Dedifferentiated amniotic fluid mesenchymal stem cell (primary cell): ENCODE results near the gene CLCNKB.
"Not testable (repeated sequence)": the region's sequence is repeated elsewhere in the genome, so short reads cannot be mapped to it uniquely, and the experiment has no call there.

ENCODE experiments used
- DNase-seq: peaks from one replicate; pipeline ENCODE4 v3.0.0-alpha.2; 2016; ENCODE audit errors: extremely low spot score

The CLCNKB gene

DNA sequence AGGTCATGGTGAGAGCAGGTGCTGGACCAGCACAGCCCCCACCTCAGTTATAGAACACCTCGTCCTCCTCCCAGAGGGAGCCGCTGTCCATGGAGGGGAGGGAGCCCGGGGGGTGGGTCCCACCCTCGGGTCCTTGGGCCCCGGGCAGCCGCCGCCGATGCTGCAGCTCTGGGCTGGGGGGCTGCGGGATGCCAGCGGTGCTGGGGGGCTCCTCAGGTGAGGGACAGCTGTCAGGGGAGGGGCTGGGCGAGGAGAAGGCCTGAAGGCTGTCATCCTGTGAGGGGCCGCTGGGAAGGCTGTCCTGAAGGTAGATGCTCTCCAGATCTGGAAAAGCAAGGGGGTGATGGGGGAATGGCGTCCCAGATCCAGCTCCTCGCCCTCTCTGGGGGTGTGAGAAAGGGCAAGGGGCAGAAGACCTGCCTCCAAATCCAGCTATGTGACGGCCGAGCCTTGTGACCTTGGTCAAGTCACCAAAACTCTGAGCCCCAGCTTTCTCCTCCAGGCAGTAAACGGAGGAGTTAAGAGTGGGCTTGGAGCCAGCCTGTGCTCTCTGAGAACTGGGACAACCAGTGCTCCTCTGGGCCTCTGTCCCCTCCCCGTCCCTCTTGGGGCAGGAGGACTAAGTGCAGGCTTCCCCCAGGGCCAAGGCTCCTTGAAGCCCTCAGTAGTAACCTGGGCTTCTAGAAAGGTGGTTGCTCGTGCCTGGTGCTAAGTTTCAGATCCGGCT, 15.0 kb downstream of the CLCNKB start:
- not testable (repeated sequence) for DNase-seq

DNA sequence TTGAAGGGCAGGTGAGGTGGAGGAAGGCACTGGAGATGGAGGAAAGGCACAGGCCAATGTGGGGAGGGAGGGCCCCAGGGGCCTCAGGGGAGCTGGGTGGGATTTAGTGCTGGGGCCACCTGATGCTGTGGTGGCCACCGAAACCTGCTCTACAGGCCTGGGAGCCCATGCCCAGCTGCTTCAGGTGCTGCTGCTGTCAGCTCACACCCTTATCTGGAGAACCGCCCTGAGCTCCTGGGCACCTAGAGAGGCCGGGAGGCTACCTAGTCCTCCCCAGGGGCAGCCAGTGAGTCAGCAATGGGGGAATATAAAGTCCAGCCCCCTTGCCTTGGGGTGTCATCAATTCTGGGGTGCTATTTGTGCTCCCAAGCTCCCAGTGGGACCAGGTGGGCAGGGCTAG, 17.7 kb downstream of the CLCNKB start:
- no peak for DNase-seq

DNA sequence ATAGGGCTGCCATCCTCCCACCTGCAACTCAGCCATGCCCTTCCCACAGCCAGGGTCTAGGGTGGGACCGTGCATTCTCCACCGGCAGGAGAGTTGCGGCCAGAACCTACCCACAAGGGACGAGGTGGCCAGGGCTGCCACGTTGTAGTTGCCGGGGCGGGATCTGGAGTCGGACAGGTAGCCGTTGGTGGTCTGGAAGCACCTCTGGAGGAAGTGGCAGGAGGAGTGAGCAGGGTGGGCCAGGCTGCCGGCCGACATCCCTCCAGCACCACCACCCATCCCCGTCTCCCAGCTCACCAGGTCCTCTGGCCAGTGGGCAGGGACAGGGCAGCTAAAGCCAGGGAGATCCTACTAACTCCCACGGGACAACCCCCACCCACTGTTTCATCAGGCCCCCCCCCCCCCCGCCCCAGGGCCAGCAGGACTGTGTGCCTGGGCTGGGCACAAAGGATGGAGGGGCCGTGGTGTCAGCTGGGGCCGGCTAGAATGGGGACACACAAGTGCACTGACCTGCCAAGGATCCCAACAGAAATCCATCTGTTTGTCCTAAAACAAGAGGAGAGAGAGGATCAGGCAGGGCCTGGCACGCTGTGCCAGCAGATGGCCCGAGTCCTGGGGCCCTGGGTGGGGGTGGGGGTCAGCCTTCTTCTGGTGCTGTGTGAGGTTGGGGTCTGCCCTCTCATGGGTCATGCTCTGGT, 18.6 kb downstream of the CLCNKB start:
- DNase-seq = not testable (repeated sequence)

DNA sequence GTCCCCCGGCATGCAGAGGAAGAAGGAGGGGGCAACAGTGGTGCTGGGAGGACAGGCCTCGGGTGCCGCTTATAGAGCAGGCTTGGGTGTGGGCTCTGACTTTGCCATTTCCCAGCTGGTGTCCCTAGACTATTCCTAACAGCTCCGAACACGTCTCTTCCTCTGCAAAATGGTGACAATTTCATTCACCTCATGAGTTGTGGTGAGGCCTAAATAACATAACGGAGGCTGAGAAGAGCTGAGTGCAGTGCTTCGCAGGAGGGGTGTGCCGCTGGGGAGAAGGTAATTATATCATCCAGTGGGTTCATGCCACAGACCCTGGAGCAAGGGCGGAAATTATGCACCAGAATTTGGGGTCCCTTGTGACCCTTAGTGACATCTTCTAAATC, 19.1 kb downstream of the CLCNKB start:
- not testable (repeated sequence) for DNase-seq

DNA sequence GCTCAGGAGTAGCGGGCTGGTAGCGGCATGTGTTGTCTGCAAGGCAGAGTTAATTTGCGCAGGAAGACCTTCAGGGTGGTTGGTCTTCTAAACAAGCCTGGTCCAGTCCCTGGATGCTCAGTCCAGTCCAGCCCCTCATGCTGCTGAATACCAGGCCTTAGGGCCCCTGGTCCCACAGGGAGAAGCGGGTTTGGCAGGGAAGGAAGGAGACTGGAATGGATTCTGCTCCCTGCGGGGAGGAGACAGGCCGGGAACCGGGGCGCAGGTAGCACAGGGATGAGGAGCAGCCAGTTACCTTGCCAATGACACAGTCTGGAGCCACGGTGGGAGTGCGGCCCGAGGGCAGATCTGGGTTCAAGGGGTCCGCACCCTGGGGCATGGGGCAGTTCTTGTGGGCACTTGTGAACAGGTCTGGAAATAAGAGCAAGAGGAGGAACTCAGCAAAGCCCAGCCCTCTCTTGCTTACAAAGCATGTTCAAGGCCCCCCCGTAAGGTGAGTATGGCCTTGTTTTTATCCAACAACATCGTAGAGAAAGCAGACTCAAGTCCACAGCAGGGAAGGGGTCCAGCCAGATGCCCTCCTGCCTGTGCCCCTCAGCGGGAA, 19.7 kb downstream of the CLCNKB start:
- no peak for DNase-seq

DNA sequence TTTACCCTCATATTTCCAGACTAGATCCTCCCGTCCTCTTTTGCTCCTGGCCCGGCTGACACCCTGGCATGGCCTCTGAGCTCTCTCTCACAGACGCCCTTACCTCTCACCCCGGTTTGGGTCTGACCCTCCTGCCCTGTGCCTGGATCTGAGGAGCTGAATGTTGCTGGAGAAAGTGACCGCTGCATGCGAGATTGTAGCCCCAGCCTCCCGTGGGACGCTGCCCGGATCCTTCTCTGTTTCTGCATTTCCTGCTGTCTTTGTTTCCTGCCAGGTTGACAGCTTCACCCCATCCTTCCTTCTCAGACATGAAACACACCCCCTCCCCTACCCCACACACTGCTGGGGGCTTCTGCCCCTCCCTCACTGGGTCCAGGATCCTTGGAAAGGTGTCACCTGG, 20.3 kb downstream of the CLCNKB start:
- DNase-seq = no peak

DNA sequence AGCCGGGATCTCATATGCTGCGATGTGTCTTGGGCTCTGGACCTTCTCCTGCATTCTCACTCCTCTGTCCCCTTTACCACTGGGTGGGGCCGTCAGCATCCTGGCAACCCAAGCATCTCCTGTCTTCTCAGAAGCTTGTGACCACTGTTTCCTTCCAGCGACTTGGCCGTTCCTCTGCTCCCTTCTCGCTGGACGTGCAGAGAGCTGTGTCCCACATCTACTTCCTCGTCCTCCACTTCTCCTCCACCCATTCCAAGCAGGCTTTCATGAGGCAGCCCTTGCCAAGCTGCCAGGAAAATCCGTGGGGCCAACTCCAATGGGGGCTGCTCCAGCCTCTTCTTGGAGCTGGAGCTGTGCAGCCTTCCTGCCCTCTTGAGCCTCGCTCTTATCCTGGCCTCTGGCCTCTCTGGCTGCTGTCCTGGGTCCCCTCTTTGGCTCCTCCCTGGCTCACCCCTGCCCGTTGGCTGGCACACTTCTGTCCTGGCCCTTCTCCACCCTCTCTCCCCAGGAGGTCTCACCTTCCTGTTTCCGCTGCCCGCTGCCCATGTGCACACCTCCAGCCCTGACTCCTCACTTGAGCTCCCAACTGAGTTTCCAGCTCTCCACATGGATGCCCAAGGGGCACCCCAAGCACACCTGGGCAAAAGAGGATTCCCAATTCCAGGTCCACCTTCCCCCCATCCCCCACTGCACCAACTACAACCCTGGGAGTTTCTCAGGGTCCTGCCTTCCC, 21.1 kb downstream of the CLCNKB start:
- no peak for DNase-seq

DNA sequence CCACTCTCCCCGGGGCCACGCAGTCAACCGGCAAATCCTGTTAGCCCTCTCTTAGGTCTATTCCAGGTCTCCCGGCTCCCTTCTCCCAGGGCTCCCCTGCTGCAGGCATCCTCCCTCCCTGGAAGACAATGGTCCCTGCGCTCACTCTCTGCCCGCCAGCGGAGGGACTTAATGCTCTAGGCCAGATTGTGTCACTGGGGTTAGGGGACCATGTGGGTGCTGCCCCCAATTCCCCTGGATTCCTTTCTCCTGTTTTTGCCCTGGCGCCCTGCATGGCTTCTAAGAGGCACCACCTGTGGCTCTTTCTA, 21.6 kb downstream of the CLCNKB start:
- no peak for DNase-seq

DNA sequence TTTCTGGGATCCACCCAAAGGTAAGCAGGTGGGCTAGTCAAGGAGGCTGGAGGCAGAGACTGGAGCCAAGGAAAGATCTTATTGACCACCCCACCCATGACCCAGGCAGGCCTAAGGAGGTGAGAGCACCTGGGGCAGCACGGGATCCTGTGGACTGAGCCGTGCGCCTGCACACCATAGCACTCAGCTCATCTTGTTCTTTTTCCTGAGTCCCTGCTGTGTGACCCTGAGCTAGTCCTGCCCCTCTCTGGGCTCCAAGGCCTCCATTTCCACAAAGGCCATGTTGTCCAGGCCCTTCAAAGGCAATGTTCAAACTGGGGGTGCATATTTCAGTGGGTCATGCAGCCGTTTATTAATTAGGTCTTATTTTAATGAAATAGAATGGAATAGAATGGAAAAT, 22.7 kb downstream of the CLCNKB start:
- no peak for DNase-seq

DNA sequence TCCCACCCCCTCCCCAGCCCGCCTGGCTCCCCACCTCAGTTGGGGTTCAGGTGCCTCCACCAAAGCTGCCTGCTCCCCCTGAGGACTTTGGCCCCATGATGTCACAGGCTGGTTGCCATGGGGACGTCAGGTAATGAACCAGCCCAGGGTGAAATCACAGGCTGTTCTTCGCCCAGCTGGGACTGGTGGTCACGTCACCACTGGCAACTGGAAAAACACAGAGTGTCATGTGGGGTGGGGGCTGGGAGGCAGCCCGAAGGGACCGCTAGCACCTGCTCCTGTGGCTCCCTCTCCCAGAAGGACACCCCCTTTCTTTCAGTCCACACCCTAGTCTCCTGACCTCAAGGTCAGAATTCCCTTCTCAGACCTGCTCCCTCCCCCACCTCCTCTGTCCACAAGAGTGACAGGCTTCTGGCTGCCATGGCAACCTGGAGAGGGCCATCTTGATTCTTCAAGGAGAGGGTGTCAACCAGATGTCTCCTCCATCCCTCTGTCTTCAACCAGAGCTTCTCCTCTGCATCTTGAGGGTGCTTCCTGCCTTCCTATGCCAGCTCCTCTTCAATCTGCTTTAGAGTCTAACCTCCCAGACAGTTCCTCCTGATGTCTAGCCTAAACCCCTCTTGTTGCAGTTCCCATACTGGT, 23.7 kb downstream of the CLCNKB start:
- DNase-seq = no peak

DNA sequence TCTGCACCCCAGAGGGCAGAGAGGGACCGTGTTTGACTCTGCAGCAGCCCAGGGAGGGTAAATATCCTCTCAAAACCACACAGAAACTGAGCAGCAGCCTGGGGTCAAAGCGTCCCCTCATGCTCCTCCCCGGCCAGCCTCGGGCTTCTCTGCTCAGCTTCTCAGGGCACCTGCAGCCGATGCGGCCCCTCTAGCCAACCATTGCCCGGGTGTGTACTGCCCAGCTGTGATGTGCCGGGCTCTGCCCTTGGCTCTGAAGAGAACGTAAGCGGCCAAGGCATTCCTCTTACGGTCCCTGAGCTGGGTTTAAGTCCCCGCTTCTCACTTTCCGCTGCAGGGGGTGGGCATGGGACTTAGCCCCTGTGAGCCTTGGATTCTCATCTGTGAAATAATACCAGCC, 24.4 kb downstream of the CLCNKB start:
- no peak for DNase-seq

DNA sequence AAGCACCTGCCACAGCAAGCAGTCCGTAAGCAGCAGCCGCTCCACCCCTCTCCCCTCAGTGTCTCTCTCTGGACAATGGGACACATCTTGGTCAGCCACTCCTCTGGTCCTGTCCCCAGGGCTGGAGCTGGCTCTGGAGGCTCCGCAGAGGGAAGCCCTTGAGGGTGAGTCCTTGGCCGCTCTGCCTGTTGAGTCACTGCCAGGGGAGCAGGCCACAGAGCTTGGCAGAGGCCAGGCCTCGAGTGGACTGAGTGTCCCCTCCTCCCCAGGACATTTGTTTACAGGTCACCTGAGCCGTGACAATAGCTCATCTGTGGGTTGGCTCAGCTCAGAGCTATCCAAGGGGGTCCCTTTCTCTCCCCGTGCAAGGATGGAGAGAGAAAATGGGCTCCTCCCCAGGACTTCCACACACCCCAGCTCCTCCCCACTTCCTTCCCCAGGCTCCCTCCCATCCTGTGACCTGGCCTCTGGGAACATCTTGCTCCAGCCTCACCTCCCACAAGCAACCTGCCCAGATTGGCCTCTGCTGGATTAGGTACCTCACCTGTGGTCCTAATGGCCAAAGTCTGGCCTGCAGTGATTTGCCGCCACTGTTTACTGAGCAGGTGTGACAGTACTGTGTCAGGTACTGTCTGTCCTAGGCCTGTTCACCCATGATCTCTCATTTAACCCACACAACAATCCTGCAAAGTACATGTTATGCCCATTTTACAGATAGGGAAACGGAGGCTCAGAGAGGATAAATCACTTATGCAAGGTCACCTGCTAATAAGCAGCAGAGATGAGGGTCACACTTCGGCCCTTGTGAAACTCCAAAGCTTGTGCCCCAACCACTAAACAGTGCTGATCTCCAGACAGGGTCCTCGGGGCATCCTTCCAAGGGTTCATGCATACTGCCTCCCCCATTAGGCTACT, 25.0 kb downstream of the CLCNKB start:
- peak; percentile 24 for DNase-seq

DNA sequence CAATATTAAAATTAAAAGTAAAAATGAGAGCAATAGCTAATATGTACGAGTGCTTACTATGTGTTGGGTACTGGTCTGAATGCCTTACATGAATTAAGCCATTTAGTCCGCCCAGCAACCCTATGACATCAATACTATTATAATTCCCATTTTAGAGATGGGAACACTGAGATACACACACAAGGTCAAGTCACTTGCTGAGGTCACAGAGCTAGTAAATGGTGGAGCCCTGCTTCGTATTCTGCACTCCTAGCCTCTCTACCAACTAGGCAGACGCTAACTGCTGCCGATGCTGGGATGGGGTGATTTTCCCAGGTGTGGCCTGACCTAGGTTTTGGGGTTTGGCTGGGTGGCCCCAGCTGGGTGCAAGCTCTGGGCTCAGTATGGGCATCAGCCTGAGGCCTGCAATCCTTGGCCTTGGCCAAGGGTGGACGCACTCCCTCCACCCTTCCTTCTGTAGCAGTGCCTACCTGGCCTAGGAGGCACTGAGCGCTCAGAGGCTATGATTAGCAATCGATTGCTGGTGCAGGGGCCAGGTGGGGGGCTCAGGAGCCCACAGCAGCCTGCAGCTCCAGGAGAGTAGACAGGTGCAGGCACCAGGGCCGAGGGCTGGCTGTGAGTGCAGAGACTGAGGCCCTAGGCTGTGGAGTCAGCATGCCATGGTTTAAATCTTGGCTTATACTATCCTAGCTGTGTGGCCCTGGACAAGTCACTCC, 27.2 kb downstream of the CLCNKB start:
- no peak for DNase-seq

DNA sequence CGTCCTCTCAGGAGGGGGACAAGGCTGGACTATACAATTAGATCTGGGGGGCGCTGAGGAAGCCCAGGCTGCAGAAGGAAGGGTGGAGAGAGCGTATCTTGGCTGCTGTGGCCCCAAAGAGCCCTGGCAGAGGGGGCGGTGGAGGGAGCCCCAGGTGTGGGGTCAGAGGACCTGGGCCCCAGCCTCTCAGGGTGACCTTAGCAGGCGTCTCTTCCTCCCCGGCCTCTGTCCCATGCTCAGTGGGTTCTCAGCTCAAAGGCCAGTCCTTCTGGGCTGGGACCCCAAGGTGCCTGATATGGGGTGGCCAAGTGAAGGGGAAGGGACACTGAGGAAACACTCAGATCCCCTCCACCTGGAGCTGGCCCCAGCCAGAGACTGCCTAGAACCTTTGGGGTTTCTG, 28.0 kb downstream of the CLCNKB start:
- no peak for DNase-seq

DNA sequence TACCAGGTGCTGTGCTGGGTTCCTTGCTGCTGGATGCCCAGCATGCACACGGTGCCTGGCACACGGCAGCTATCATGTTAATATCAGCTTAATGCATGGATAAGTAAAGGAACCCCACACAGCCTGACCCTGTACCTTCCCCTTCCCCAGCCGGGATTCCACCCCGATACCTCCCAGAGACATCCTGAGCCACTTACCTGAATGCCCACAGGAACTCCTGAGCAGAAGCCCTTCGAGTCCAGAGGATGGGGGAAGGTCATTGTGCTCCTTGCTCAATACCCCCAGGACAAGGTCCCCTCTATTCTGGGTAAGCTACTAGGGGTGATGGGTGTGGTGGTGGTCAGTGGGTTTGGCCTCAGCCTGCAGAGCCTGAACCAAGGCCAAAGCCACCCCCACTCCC, 28.5 kb downstream of the CLCNKB start:
- DNase-seq = no peak

DNA sequence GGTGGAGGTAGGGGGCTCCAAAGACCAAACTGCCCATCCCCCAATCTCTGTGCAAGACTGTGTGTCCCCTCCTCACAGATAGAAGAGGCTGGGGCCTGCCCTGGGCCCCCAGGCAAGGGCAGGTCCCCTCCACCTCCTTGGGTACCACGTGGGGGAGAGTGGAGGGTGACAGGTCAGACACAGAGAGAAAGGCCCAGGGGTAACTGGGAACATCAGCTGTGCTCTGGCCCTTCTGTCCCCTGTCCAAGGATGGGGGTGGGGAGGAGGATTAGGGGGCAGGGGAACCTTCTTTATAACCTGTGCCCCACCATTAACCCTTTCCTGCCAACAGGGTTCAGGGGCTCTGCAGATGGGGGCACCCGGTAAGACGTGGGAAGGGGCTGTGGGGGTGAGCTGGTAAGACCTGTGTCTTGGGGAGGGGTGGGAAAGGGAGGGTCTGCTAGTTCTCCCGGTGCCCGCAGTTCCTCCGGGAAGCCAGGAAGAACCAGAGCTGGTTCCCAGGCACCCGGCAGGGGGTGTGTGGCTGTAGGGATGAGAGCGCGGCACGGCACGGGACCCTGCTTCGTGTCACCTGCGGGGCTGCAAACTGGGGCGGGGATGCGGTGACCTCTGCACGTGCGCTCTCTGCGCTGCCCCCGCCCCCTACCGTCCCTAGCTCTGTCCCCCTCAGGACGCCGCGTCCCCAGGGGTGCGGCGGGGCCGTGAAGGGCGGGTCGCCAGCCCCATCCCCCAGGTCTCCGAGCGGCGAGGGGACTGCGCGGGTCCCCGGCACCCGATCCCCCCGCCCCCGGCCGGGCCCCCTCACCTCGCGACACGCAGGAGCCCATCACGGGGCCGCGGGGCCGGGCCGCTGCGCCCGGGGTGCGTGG, 29.3 kb downstream of the CLCNKB start:
- DNase-seq = no peak

DNA sequence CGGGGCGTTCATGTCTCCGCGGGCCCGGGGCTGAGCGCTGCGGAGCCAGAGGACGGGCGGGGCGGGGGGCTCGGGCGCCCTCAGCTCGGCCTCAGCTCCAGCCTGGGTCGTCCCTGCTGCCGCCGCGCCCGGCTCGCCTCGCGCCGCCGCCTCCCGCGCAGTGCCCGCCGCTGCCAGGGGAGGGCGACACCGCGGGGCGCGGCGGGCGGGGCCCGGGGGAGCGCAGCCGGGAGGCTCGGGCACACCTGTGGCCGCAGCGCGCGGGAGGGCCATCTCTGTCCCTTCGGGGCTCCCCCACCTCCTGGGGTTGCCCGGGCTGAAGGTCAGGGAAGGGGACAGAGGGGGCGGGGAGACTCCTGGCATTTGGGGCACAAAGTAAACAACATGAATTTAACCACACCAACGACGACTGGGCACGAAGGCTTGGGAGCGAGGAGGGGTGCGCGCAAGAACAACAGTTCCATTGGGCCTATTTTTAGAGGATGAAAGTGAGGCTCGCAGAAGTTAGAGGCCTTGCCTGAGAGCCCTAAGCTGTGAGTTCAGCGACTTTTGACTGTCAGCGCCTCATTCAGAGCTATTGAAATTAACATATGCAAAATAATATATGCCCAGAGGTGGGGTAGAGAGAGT, 30.0 kb downstream of the CLCNKB start, which contains the start of gene FAM131C:
Gene FAM131C (minus strand): TSS at position 162 of the 630 bp plus-strand sequence. CDS start 209 bp downstream, outside the sequence.
- no peak for DNase-seq

DNA sequence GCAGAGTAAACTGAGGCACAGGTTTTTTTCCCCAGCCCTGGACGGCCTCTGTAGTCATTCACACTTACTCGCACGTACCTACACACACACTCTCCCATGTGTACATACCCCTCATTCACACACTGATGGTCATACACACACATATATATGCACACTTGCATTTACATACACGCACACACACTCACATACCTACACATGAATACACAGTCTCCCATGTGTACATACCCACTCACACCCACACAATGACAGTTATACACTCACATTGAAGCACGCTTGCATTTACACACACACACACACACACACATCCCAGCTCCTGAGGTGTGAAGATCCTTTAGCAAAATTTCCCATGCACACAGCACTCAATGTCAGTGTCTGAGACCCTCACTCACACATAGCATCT, 30.6 kb downstream of the CLCNKB start:
- no peak for DNase-seq
